KMS-11 (cell line): ENCODE measurements around the gene MARK4.

Experiments used
- H2AFZ ChIP-seq: fragments of 200-600 bp; sonication (generic); 2 replicates; pipeline ENCODE4 v1.6.1; 2016; ENCODE audit warnings: antibody characterized with exemption, mixed run types, low read depth
- H3K27ac ChIP-seq: fragments of 200-600 bp; sonication (generic); 2 replicates; pipeline ENCODE4 v1.6.1; 2016; ENCODE audit warnings: mild to moderate bottlenecking, mixed run types
- H3K27me3 ChIP-seq: fragments of 200-600 bp; sonication (generic); 2 replicates; pipeline ENCODE4 v1.6.1; 2017; ENCODE audit warnings: mild to moderate bottlenecking, low read depth, mixed run types, moderate library complexity; ENCODE audit not compliant: insufficient read depth
- H3K36me3 ChIP-seq: fragments of 200-600 bp; sonication (generic); 2 replicates; pipeline ENCODE4 v1.6.1; 2017; ENCODE audit warnings: mild to moderate bottlenecking, mixed run types; ENCODE audit not compliant: insufficient read depth
- H3K4me1 ChIP-seq: fragments of 200-600 bp; sonication (generic); 2 replicates; pipeline ENCODE4 v1.6.1; 2016; ENCODE audit warnings: mild to moderate bottlenecking, low read depth, mixed run types; ENCODE audit not compliant: poor library complexity, severe bottlenecking
- H3K4me2 ChIP-seq: fragments of 200-600 bp; sonication (generic); 2 replicates; pipeline ENCODE4 v1.7.0; 2016; ENCODE audit warnings: mild to moderate bottlenecking, mixed run types
- H3K4me3 ChIP-seq: fragments of 200-600 bp; sonication (generic); IDR thresholded peaks from 2 replicates; pipeline ENCODE4 v1.6.1; 2017; ENCODE audit warnings: low read depth, low read length, mixed read lengths; ENCODE audit not compliant: insufficient read depth
- H3K79me2 ChIP-seq: fragments of 200-600 bp; sonication (generic); 2 replicates; pipeline ENCODE4 v1.6.1; 2016; ENCODE audit warnings: low read depth, mixed run types; ENCODE audit not compliant: insufficient read depth
- H3K9ac ChIP-seq: fragments of 200-600 bp; sonication (generic); 2 replicates; pipeline ENCODE4 v1.6.1; 2016; ENCODE audit warnings: mild to moderate bottlenecking, mixed run types
- H4K20me1 ChIP-seq: fragments of 200-600 bp; sonication (generic); 2 replicates; pipeline ENCODE4 v1.6.1; 2016; ENCODE audit warnings: mild to moderate bottlenecking, mixed run types; ENCODE audit not compliant: insufficient read depth
- CTCF ChIP-seq: fragments of 200-600 bp; sonication (generic); conservative IDR thresholded peaks from 2 replicates; pipeline ENCODE4 v1.6.1; 2017; ENCODE audit warnings: low read depth, mild to moderate bottlenecking, antibody characterized with exemption, low read length, moderate library complexity, mixed read lengths

MARK4 gene

GRCh38 chr19:45211751-45212381, 39.2 kb upstream of the MARK4 start:
- Histone ChIP-seq H3K4me2 (no peak overlapping the region), H3K36me3 (no peaks in the 10 kb centered on the region), H3K27me3 (peaks cover 4% of the 10 kb centered on the region; the same call in 1 of the 2 replicates), H3K4me1 (no peaks in the 10 kb centered on the region), H4K20me1 (no peaks in the 10 kb centered on the region), H2AFZ (no peak overlapping the region), H3K9ac (no peak overlapping the region), H3K79me2 (no peaks in the 10 kb centered on the region), H3K4me3 (no peak overlapping the region), H3K27ac (no peak overlapping the region)
- TF ChIP-seq CTCF: no peak

DNA sequence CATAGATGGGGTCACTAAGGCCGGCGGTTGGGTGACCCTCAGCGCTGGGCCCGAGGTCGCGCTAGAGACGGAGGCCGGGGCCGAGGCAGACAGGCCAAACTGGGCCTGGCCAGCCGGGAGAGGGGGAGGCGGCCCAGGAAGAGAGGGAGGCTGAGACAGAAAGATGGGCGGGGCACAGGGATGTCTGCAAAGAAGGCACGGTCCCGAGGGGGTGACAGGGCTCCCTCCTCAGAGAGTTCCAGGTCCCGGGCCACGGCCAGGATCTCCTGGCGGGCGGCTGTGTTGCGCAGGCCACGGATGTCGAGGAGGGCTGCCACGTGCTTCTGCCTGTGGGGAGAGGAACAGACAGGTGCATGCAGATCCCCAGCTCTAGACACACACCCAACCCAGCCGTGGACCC, 38.0 kb upstream of the MARK4 start:
- H4K20me1 ChIP-seq: no peaks in the 10 kb centered on the region
- H3K79me2 ChIP-seq: no peaks in the 10 kb centered on the region
- no peak overlapping the region for H3K9ac ChIP-seq
- no peak for TF ChIP-seq CTCF
- no peak overlapping the region for H2AFZ ChIP-seq
- no peak overlapping the region for H3K4me2 ChIP-seq
- no peak overlapping the region for H3K27ac ChIP-seq
- H3K36me3 ChIP-seq: no peaks in the 10 kb centered on the region
- no peaks in the 10 kb centered on the region for H3K4me1 ChIP-seq
- peaks cover 12% of the 10 kb centered on the region; the same call in 1 of the 2 replicates for H3K27me3 ChIP-seq
- no peak overlapping the region for H3K4me3 ChIP-seq

DNA sequence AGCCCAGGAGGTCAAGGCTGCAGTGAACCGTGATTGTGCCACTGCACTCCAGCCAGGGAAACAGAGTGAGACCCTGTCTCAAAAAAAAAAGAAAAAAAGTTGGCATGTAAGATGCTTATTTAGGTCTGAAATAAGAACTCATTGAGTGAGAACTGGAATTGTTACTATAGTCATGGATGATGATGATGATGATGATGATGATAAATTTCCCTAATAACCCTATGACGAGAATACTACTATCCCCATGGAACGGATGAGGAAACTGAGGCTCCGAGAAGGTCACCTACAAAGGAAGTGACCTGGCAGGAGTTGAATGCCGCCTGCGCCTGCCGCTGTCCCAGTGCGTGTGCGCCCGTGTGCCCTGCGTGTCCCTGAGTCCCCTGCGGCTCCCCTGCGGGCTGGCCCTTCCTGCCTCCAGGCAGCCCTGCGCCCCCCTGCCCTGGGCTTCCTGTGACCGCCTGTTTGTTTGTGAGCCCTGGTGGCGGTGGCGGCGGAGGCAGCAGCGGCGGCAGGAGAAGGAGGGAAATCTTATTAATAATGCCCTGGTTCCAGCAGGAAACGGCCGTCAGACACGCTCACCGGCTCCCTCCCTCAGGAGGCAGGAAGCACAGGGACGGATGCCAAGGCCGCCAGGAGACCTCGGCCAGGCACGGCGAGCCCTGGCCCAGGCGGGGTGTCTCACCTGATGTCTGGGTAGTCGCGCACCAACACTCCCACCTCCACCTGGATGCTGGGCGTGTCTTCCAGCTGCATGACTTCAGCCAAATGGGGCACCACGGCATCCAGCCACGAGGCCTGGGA, 35.5 kb upstream of the MARK4 start:
- TF ChIP-seq CTCF: no peak
- H3K4me2 ChIP-seq: no peak overlapping the region
- H3K4me1 ChIP-seq: no peaks in the 10 kb centered on the region
- peaks cover 14% of the 10 kb centered on the region; the same call in 1 of the 2 replicates for H3K27me3 ChIP-seq
- no peaks in the 10 kb centered on the region for H3K36me3 ChIP-seq
- no peak overlapping the region for H2AFZ ChIP-seq
- H3K79me2 ChIP-seq: no peaks in the 10 kb centered on the region
- H3K27ac ChIP-seq: no peak overlapping the region
- no peaks in the 10 kb centered on the region for H4K20me1 ChIP-seq
- H3K9ac ChIP-seq: no peak overlapping the region
- no peak overlapping the region for H3K4me3 ChIP-seq

- H3K27me3 ChIP-seq: peaks cover 14% of the 10 kb centered on the region; the same call in 1 of the 2 replicates
- no peak overlapping the region for H3K4me3 ChIP-seq
- no peak overlapping the region for H3K9ac ChIP-seq
- no peak overlapping the region for H2AFZ ChIP-seq
- no peaks in the 10 kb centered on the region for H3K4me1 ChIP-seq
- H3K36me3 ChIP-seq: no peaks in the 10 kb centered on the region
- TF ChIP-seq CTCF: no peak
- no peaks in the 10 kb centered on the region for H4K20me1 ChIP-seq
- no peak overlapping the region for H3K4me2 ChIP-seq
- H3K27ac ChIP-seq: no peak overlapping the region
- H3K79me2 ChIP-seq: no peaks in the 10 kb centered on the region
Measured at GRCh38 chr19:45216667-45217066, 34.4 kb upstream of the MARK4 start.
